Neural crest cell (in vitro differentiated cells): ENCODE data around the gene PPP2R5B. TPM values are rescaled to one million over a fixed set of nuclear protein-coding genes. Genes with fewer than 3 reads are reported as not detected.
A peak's percentile ranks its signal among the peaks of the same experiment; 100 is the strongest.

Source experiments
- DNase-seq: peaks from one replicate; pipeline ENCODE4 v3.0.0; 2021; ENCODE audit warnings: low read depth, mixed read lengths, low spot score
- H3K27ac Mint-ChIP-seq: one replicate; pipeline ENCODE4 v1.8.0; 2021; ENCODE audit warnings: mild to moderate bottlenecking, mixed read lengths; ENCODE audit not compliant: unreplicated experiment
- H3K27me3 Mint-ChIP-seq: 2 replicates; pipeline ENCODE4 v1.8.0; 2021; ENCODE audit warnings: low read depth, mild to moderate bottlenecking, mixed read lengths
- H3K36me3 Mint-ChIP-seq: 2 replicates; pipeline ENCODE4 v1.8.0; 2021; ENCODE audit warnings: low read depth, mild to moderate bottlenecking, mixed read lengths
- H3K4me1 Mint-ChIP-seq: 2 replicates; pipeline ENCODE4 v1.8.0; 2021; ENCODE audit warnings: mixed read lengths
- H3K4me3 Mint-ChIP-seq: one replicate; pipeline ENCODE4 v1.8.0; 2021; ENCODE audit warnings: mild to moderate bottlenecking, mixed read lengths
- H3K9me3 Mint-ChIP-seq: 2 replicates; pipeline ENCODE4 v1.8.0; 2021; ENCODE audit warnings: mixed read lengths
- total RNA-seq: library from RNA; stranded (reverse); gene quantifications from 2 replicates; pipeline ENCODE4 v1.2.1, GENCODE V29; 2021
- TF ChIP-seq, protein P1 (sequence below): fragments of 200-600 bp; sonication (generic); conservative IDR thresholded peaks from 2 replicates; pipeline ENCODE4 v1.5.0; 2021; ENCODE audit warnings: antibody characterized with exemption, mild to moderate bottlenecking

PPP2R5B gene
- total RNA-seq, 1 donor from 2014 or later: 16.5 TPM

DNA sequence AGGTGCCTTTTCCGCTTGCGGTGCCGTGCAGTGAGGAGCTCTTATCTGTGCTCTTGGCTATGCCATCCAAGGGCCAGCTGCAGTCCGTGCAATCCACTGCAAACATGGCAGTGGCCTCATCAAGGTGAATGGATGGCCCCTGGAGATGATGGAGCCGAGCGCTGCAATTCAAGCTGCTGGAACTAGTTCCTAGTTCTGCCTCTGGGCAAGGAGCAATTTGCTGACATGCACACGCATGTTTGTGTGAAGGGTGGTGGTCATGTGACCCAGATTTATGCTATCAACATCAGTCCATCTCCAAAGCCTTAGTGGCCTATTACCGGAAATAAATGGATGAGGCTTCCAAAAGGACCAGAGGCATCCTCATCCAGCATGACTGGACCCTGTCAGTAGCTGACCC is 43.0 kb upstream of the PPP2R5B start:
- H3K36me3 Mint-ChIP-seq: no peaks in the 10 kb centered on the region

DNA sequence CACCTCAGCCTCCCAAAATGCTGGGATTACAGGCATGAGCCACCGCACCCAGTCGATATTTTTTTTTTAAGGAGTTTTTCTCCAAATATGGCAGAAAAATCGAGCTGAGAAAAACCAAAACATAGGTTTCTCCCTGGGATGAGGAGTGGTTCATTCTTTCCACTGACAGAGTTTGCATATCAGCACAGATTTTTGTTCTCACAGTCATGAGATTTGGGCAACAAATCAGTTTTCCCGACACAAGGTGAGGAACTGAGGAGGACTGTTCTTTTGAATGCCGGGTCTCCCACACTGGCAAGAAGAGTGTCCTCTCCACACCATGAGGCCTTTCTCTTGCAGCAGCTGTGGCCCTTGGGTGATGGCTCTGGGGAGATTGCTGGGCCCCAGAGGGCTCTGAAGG is 42.2 kb upstream of the PPP2R5B start:
- Mint-ChIP-seq H3K9me3 (no peaks in the 10 kb centered on the region), H3K27me3 (no peaks in the 10 kb centered on the region), H3K36me3 (no peaks in the 10 kb centered on the region), H3K27ac (no peak overlapping the region), H3K4me1 (peaks cover 32% of the 10 kb centered on the region), H3K4me3 (no peak overlapping the region)
- no peak for DNase-seq
- TF ChIP-seq, protein P1, sequence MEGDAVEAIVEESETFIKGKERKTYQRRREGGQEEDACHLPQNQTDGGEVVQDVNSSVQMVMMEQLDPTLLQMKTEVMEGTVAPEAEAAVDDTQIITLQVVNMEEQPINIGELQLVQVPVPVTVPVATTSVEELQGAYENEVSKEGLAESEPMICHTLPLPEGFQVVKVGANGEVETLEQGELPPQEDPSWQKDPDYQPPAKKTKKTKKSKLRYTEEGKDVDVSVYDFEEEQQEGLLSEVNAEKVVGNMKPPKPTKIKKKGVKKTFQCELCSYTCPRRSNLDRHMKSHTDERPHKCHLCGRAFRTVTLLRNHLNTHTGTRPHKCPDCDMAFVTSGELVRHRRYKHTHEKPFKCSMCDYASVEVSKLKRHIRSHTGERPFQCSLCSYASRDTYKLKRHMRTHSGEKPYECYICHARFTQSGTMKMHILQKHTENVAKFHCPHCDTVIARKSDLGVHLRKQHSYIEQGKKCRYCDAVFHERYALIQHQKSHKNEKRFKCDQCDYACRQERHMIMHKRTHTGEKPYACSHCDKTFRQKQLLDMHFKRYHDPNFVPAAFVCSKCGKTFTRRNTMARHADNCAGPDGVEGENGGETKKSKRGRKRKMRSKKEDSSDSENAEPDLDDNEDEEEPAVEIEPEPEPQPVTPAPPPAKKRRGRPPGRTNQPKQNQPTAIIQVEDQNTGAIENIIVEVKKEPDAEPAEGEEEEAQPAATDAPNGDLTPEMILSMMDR: no peak

More for the DNA sequence above, 43.0 kb upstream of the PPP2R5B start:
- Mint-ChIP-seq H3K4me3 (peak overlapping the region; percentile 70), H3K27me3 (no peaks in the 10 kb centered on the region), H3K4me1 (peaks cover 39% of the 10 kb centered on the region), H3K27ac (no peak overlapping the region), H3K9me3 (no peaks in the 10 kb centered on the region)
- TF ChIP-seq, protein P1: no peak
- DNase-seq: no peak

DNA sequence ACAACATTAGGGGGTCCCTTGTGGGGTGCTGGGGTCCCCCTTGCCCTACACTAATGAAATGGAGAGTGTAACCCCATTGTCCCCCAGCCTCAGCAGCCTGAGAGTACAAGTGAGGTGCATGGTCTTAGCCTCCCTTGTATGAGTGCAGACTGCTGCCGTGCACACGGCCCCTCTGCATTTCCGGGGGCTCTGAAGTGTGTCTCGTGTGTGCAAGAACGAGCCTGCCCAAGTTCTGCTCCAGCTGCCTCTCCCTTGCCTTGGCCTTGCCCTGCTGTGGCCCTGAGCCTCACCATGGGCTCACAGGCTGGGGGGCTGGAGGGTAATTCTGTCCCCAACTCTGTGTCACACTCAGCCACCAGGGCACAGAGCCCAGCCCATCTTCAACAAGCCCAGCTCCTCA is 40.9 kb upstream of the PPP2R5B start:
- H3K4me3 Mint-ChIP-seq: no peak overlapping the region
- no peaks in the 10 kb centered on the region for H3K9me3 Mint-ChIP-seq
- H3K4me1 Mint-ChIP-seq: peaks cover 37% of the 10 kb centered on the region
- no peaks in the 10 kb centered on the region for H3K36me3 Mint-ChIP-seq
- no peak for DNase-seq
- TF ChIP-seq, protein P1: no peak
- no peak overlapping the region for H3K27ac Mint-ChIP-seq
- H3K27me3 Mint-ChIP-seq: no peaks in the 10 kb centered on the region

DNA sequence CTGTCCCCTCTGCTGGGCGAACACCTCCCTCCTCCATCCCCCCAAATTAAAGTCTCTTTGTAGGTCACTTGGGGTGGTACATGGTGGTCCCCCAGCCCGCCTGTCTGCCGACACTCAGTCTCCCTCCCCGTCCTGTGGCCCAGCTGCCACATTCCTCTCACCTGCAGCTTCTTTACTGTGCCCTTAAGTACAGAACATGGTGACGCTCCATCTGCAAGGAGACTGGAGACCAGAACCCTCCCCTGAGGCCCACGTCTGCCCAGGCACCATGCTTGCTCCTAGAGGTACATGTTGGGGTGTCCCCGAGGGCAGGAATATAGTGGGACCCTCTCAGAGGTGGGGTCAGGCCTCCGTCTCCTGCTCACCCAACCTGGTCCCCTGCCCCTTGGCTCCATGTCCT is 40.5 kb upstream of the PPP2R5B start:
- H3K4me1 Mint-ChIP-seq: peaks cover 34% of the 10 kb centered on the region
- no peaks in the 10 kb centered on the region for H3K9me3 Mint-ChIP-seq
- TF ChIP-seq, protein P1: no peak
- H3K27ac Mint-ChIP-seq: peak overlapping the region; percentile 35
- H3K4me3 Mint-ChIP-seq: peak overlapping the region; percentile 64
- DNase-seq: no peak
- H3K27me3 Mint-ChIP-seq: no peaks in the 10 kb centered on the region
- H3K36me3 Mint-ChIP-seq: no peaks in the 10 kb centered on the region

DNA sequence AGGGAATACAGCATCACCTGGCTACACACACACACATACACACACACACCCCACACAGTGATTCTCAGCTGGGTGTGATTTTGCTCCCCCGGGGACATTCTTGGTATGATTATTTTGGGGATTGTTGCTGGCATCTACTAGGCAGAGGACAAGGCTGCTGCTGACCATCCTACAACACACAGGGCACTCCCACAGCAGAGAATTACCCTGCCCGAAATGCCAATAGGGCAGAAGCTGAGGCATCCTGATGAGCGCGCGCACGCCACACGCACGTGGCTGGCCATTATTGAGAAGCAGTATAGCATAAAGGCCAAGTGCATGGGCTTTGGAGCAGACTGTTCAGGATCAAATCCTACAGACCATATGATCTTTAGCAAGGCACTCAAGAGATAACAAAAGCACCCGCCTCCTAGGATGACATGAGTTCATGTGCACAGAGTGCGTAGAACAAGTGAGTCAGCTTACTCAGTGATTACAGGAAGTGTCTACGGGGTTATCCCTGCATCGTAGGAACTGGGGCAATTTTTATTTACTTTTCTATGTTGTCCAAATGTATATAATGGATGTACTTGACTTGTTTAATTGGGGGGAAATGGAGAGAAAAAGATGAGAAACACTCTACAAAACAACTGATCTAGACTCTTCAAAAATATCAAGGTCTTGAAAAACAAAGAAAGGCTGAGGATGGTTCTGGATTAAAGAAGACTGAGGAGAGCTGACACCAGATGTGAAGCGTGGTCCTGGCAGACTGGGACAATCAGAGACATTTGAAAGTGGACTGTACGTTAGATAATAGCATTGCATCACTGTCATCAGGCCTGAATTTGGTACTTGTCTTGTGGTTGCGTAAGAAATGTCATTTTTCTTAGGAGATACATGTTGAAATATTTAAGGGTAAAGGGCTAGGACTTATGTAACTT is 38.9 kb upstream of the PPP2R5B start:
- Mint-ChIP-seq H3K27me3 (no peaks in the 10 kb centered on the region), H3K9me3 (no peaks in the 10 kb centered on the region), H3K36me3 (no peaks in the 10 kb centered on the region), H3K4me1 (peaks cover 18% of the 10 kb centered on the region), H3K27ac (no peak overlapping the region), H3K4me3 (no peak overlapping the region)
- TF ChIP-seq, protein P1: no peak
- DNase-seq: no peak
